HG02588 (cell line): ENCODE measurements around the gene LRP3.
"Not testable (repeated sequence)": the region's sequence is repeated elsewhere in the genome, so short reads cannot be mapped to it uniquely, and the experiment has no call there.

Source experiments
- ATAC-seq: cut with Tn5 transposase; IDR thresholded peaks from one replicate; pipeline ENCODE4 v1.9.1; 2021; ENCODE audit warnings: mild to moderate bottlenecking, moderate library complexity; ENCODE audit not compliant: unreplicated experiment

LRP3 gene, protein sequence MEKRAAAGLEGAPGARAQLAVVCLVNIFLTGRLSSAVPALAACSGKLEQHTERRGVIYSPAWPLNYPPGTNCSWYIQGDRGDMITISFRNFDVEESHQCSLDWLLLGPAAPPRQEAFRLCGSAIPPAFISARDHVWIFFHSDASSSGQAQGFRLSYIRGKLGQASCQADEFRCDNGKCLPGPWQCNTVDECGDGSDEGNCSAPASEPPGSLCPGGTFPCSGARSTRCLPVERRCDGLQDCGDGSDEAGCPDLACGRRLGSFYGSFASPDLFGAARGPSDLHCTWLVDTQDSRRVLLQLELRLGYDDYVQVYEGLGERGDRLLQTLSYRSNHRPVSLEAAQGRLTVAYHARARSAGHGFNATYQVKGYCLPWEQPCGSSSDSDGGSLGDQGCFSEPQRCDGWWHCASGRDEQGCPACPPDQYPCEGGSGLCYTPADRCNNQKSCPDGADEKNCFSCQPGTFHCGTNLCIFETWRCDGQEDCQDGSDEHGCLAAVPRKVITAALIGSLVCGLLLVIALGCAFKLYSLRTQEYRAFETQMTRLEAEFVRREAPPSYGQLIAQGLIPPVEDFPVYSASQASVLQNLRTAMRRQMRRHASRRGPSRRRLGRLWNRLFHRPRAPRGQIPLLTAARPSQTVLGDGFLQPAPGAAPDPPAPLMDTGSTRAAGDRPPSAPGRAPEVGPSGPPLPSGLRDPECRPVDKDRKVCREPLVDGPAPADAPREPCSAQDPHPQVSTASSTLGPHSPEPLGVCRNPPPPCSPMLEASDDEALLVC

DNA sequence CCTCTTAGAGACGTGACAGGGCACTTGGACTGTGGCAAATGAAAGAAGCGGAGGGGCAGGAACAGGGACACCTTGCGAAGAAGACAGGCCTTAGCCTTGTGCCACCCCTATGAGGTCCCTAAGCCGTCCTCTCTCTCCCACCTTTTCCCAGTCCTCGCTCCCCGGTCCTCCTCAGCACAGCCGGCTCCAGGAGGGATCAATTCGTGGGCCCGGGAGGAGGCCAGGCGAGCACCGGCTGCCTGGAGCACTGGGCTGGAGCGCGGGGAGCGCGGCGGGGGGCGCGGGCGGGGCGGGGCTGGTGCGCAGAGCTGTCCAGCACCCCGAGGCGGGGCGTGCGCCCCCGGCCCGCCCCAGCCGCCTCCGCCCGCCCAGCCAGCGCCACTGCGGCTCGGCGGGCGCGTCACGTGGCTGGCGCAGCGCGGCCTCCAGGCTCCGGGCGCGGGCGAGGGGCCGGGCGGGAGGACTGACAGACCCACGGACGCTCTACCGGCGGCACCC is at the start of gene LRP3:
LRP3 (plus strand) TSS at position 466 of the 498 bp plus-strand sequence. CDS start 456 bp downstream, outside the sequence.
- no peak for ATAC-seq

DNA sequence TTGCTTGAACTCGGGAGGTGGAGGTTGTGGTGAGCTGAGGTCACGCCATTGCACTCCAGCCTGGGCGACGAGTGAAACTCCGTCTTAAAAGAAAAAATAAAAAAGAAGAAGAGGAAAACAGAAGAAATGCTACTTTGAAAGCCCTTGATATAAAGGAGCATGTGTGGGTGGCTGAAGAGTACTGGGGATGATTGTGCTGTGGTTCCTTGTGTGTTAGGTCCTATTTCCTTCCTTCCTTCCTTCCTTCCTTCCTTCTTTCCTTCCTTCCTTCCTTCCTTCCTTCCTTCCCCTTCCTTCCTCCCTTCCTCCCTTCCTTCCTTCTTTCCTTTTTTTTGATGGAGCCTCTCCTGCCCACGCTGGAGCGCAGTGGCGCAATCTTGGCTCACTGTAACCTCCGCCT is 47.9 kb upstream of the LRP3 start:
- no peak for ATAC-seq

GRCh38 chr19:33147538-33147937 is 46.6 kb upstream of the LRP3 start:
- no peak for ATAC-seq

GRCh38 chr19:33150852-33151518 is 43.1 kb upstream of the LRP3 start:
- no peak for ATAC-seq

- ATAC-seq = no peak
Measured at GRCh38 chr19:33152176-33152575, 42.0 kb upstream of the LRP3 start.

GRCh38 chr19:33152625-33153024 is 41.5 kb upstream of the LRP3 start:
- ATAC-seq = not testable (repeated sequence)

DNA sequence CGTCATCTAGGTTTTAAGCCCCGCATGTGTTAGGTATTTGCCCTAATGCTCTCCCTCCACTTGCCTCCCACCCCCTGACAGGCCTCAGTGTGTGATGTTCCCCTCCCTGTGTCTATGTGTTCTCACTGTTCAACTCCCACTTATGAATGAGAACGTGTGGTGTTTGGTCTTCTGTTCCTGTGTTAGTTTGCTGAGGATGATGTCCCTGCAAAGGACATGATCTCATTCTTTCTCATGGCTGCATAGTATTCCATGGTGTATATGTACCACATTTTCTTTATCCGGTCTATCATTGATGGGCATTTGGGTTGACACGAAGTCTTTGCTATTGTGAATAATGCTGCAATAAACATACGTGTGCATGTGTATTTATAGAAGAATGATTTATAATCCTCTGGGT is 39.8 kb upstream of the LRP3 start:
- not testable (repeated sequence) for ATAC-seq

DNA sequence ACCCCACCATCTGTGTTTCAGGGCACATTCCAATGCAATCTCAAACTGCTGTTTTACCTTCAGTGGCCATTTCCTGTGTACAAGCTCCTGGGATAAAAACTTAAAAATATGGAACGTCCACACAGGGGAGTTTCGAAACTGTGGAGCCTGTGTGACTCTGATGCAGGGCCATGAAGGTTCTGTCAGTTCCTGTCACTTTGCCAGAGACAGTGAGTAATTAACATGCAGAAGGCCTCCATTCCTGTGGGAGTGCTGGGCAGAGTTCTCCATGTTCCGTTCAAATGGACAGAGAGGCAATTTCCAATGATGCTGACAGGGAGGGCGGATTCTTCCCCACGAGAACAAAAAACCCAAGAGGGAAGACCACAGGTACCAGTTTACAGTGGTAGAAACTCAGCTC is 37.8 kb upstream of the LRP3 start:
- ATAC-seq = no peak

DNA sequence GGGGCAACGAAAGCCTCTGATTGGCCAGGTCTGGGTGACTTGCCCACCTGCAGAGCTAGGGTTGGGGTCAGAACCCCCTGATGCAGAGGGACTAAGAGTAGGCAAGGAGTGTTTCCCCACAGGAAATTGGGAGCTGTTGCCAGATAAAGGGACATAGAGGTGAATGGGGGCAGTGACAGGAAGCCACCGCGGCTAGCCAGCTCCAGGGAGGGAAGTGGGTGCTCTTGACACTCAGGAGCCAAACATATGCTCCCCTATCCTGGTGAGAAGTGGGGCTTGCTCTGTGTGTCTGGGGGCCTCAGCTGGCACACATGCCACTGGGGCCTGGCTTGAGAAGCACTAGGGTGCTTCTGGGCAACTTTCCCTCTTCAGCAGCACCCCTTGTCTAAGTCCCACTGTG is 36.2 kb upstream of the LRP3 start:
- ATAC-seq = no peak

- no peak for ATAC-seq
Measured at GRCh38 chr19:33158365-33158764, 35.8 kb upstream of the LRP3 start.

- ATAC-seq = no peak
Measured at GRCh38 chr19:33159149-33159548, 35.0 kb upstream of the LRP3 start.

GRCh38 chr19:33159893-33160292 is 34.2 kb upstream of the LRP3 start:
- no peak for ATAC-seq

GRCh38 chr19:33161201-33161600 is 32.9 kb upstream of the LRP3 start:
- ATAC-seq = no peak

GRCh38 chr19:33163481-33163880 is 30.6 kb upstream of the LRP3 start:
- no peak for ATAC-seq

DNA sequence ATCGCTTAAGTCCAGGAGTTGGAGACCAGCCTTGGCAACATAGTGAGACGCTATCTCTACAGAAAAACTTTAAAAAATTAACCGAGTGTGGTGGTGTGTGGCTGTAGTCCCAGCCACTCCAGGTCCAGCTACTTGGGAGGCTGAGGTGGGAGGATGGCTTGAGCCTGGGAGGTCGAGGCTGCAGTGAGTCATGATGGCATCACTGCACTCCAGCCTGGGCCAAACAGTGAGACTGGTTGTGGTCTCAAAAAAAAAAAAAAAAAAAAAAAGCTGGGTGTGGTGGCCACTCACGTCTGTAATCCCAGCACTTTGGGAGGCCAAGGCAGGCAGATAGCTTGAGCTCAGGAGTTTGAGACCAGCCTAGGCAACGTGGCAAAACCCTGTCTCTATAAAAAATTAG is 28.1 kb upstream of the LRP3 start:
- ATAC-seq = not testable (repeated sequence)

DNA sequence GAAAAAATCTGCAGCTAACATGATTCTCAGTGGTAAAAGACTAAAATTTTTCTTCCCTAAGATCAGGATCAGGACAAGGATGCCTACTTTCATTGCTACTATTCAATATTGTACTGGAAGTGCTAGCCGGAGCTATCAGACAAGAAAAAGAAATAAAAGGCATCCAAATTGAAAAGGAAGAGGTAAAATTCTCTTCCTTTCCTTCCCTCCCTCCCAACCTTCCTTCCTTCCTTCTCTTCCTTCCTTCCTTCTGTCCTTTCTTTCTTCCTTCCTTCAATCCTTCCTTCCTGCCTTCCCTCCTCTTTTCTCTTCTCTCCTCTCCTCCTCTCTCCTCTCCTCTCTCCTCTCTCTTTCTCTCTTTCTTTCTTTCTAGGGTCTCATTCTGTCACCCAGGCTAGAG is 26.7 kb upstream of the LRP3 start:
- ATAC-seq = no peak

DNA sequence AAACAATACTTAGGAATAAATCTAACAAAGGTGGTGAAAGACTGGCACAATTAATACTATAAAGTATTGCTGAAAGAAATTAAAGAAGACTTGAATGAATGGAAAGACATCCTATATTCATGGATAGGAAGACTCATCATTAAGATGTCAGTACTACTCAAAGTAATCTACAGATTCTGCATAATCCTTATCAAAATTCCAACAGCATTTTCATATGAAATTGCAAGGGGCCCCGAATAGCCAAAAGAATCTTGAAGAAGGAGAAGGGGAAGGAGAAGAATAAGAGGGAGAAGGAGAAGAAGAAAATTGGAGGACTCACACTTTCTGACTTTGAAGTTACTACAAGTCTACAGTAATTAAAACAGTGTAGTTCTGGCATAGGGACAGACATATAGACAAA is 25.6 kb upstream of the LRP3 start:
- no peak for ATAC-seq

DNA sequence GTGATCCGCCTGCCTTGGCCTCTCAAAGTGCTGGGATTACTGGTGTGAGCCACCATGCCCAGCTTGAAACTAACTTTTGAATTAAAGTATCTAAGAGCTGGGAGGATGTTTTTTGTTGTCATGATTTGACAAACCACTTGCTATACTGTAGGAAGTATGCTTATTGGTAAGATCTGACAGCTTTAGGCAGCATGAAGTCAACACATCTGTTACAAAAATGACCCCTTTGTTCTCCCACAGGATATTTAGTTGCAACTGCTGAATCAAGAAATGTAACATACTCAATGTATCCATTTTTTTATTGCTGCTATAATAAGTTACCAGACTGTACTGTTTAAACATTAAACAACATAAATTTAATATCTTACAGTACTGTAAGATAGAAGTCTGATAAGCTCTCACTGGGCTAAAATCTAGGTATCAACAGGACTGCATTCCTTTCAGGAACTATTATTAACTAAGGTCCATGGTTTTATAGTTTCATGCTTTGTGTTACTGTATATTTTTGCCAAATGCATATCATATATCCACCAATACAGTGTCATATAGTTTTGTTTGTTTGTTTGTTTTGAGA is 22.8 kb upstream of the LRP3 start:
- ATAC-seq = no peak

DNA sequence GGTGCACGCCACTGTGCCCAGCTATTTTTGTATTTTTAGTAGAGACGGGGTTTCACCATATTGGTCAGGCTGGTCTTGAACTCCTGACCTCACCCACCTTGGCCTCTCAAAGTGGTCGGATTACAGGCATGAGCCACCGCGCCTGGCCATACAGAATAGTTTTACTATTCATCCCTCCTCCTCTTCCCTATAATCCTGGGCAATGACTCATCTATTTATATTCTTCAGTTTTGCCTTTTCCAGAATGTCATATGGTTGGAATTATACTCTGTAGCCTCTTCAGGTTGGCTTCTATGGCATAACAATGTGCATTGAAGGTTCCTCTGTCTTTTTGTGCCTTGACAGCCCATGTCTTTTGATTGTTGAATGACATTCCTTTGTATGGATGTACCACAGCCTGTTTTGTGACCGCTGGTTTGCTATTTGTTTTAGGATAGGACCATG is 22.2 kb upstream of the LRP3 start:
- ATAC-seq = no peak

- ATAC-seq = no peak
Measured at GRCh38 chr19:33174186-33174585, 19.9 kb upstream of the LRP3 start.

DNA sequence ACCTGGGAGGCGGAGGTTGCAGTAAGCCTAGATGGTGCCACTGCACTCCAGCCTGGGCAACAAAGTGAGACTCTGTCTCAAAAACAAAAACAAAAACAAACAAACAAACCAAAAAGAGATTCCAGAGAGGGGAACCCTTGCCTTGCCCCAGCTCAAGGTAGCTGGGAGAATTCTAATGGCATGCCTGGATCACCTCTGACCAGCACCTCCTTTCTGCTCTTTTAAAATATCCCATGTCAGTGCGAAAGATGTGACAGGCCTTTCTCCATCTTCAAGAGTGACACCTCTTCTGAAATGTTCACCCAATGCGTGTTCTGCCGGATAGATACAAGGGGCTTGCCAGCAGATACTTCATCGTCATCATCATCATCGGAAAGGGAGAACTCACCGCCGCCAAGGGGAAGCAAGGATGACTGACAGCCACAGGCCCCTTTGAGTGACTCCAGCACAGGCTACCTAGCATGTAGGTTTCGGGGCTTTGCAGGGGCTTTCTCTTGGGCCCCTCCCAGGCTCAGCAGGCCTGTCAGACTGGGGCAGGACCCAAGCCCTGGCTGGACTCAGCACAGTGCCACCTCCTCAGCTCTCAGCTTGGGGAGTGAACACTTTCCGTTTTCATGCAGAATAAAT is 18.9 kb upstream of the LRP3 start:
- ATAC-seq = no peak
